ENCODE data around the gene SETBP1.

The SETBP1 gene

DNA sequence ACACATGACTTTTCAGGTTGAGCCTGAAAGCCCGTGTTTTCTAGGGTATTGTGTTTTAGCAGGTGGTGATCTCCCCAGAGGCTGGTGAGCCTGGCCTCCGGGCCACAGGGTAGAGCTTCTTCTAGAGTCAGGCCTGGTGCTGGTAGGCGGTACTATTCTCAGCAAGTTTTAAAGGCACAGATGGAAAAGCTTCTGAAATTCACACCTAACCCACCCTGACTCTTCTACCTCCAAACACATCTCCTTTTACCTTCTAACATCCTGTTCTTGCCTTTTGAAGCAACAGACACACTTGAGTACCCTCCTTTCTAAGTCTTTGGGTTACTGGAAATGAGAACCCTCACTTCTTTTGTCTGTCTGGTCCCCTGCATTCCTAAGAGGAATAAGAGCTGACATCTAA, 191.1 kb downstream of the SETBP1 start:
- DNase-seq (ENCODE audit: low spot score): no peak

- no peak for DNase-seq (ENCODE audit: low spot score)
Observed at GRCh38 chr18:44876024-44876423, 195.3 kb downstream of the SETBP1 start.

DNA sequence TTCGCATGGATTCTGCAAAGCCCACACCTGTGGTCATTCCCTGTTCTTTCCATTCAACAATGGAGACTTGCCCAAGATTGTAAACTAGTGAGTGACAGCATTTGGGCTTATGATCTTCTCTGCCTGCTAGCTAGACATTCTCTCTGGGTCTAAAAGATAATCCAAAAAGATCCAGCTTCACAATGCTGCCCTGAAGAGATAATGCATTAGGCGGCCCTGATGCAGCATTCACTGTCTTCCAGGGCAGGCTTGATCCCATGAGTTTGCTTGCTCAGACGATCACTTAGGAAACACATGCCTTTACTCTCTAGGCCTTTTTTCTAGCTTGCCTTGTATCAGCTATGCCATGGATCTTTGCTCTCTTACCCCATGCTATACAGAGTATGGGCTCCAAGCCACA, 196.1 kb downstream of the SETBP1 start:
- DNase-seq (ENCODE audit: low spot score): no peak

GRCh38 chr18:44878335-44878734, 197.6 kb downstream of the SETBP1 start:
- DNase-seq (ENCODE audit: low spot score): no peak

- DNase-seq (ENCODE audit: low spot score): no peak
Observed at GRCh38 chr18:44880170-44880569, 199.5 kb downstream of the SETBP1 start.

DNA sequence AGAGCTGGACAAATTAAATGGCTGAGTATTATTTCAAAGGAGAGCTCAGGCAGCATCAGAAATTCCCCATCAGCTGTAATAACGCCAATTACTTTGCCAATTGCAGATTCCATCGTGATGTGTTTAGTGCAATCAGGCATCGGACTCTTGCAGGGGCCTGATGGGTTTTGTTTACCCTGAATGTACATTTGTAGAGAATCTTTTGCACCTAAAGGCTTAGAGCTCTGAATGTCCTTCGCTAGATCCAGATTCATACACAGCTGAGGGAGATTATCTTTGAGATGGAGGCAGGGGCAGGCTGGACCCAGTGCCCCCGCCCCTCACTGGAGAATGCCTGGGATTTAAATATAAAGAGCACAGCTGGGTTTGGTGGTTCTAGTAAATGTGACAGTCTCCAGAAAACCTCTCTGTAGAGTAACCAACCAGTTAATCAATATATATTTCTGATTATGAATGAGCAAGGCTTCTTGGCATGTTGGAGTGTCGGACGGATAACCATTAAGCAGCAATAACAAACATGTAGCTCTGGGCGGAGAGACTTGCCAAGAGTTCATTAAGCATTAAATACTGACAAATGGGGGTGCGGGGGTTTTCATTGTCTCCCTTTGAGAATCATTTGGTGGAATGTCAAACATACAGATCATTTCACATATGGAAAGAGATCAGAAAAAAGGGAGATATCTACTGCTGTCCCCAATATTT, 200.9 kb downstream of the SETBP1 start:
- DNase-seq (ENCODE audit: low spot score): no peak

GRCh38 chr18:44882163-44882868, 201.6 kb downstream of the SETBP1 start:
- DNase-seq (ENCODE audit: low spot score): no peak

- no peak for DNase-seq (ENCODE audit: low spot score)
Observed at GRCh38 chr18:44883671-44884070, 203.0 kb downstream of the SETBP1 start.

GRCh38 chr18:44884431-44884830, 203.7 kb downstream of the SETBP1 start:
- DNase-seq (ENCODE audit: low spot score): no peak

GRCh38 chr18:44885507-44885906, 204.8 kb downstream of the SETBP1 start:
- DNase-seq (ENCODE audit: low spot score): no peak

- DNase-seq (ENCODE audit: low spot score): no peak
Observed at GRCh38 chr18:44887227-44887631, 206.5 kb downstream of the SETBP1 start.

DNA sequence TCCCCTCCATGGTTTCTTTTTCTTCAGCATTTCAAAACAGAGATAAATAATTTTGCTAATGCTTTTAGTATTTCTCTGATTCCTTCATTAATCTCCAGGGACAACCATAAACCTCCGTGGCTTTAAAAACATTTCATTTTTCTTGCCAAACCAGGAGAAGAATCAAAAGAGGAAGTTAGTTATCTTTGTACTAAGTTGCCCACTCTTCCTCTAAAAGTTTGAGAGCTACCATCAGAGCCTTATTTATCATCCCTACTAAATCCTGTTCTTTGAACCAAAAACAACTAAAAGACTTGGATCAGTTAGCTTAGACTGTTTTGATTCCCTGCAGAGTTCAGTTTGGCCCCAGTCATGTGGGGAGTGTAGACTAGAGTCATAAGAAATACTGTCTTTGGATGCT, 208.4 kb downstream of the SETBP1 start:
- no peak for DNase-seq (ENCODE audit: low spot score)

DNA sequence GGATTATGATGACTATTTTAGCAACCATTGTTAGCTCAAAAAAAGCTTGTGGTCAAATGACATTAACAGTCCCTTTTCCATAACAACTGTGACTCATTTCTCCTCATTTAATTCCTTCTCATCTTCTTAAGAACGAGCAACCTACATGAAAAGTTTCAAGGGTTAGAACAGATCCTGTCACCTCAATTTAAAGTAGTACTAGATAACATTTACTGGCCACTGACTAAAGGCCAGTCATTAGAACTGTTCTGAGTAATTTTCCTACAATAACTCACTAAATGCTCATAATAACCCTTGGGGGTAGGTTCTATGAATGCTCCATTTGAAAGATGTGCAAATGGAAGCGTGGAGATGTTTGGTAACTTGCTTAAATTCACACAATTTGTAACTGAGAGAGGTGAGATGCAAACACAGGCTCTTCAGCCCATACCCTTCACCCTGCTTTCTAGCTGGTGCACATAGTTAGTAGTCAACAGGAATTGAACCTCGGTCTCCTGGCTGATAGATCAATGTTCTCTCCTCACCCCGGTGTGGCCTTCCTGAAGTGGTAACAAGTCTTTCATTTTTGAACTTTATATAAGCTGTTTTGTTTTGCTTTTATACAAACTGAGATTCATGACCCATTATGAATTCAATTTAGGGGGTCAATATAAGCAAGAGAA, 212.5 kb downstream of the SETBP1 start:
- DNase-seq (ENCODE audit: low spot score): no peak

GRCh38 chr18:44893966-44894365, 213.3 kb downstream of the SETBP1 start:
- no peak for DNase-seq (ENCODE audit: low spot score)

DNA sequence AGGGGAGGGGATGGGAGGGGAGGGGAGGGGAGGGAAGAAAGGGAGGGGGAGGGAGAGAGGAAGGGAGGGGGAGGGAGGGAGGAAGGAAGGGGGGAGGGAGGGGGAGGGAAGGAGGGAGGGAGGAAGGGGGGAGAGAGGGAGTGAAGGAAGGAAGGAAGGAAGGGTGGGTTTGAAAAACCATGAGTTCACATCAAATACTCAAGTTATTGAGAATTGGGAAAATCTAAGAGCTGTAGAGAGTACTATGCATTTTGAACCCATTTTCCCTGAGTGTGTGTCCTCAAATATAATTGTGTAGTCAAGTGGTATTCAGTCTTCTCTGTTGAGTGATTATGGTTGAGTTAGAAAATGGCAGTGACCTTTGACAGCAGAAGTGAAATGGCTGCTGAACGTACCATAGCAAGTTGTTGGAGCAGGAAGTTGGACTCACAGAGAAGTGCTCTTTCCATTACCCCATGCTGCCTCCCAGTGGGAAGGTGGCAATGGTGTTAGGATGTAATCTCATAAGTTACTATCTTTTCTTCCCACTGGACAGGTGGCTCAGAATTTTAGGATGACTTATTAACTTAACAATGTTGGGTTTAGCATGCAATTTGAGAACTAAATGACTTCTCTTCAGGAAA, 214.6 kb downstream of the SETBP1 start:
- DNase-seq (ENCODE audit: low spot score): peak; percentile 22

- DNase-seq (ENCODE audit: low spot score): no peak
Observed at GRCh38 chr18:44896846-44897245, 216.2 kb downstream of the SETBP1 start.

DNA sequence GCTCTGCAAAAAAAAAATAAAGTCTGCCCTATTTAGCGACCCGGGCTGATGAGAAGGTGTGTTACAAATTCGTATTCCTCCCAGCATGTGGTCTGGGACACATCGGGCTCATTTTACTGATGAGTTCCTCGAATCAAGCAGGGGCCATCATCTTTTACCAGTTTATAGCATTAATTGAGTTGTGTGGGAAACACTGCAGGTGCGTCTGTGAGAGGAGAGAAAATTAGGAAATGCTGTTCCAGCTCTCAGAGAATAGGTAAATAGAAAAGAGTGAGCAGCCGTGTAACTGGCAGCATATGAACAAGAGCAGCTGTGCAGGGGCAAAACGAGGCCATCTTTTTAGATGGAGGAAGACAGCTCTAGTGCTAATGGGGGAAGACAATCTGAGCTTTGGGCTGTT, 216.7 kb downstream of the SETBP1 start:
- no peak for DNase-seq (ENCODE audit: low spot score)

DNA sequence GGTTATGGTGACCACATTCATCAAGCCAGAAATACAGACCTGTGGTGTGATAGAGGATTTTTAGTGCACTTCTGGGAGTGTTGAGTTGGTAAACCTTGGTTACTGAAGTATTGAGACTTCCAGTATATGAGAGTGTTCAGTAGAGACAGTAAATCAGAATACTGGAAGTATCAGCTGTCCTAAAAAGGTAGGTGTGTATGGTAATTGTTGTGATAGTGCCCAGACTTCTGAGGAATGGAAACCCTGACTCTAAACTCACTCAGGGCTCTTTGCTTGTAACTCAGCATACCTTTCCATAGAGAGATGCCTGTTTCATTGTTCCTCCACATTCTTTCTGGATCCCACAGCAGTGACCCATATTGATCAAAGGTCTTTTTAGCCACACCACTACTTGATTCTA, 217.1 kb downstream of the SETBP1 start:
- DNase-seq (ENCODE audit: low spot score): no peak

DNA sequence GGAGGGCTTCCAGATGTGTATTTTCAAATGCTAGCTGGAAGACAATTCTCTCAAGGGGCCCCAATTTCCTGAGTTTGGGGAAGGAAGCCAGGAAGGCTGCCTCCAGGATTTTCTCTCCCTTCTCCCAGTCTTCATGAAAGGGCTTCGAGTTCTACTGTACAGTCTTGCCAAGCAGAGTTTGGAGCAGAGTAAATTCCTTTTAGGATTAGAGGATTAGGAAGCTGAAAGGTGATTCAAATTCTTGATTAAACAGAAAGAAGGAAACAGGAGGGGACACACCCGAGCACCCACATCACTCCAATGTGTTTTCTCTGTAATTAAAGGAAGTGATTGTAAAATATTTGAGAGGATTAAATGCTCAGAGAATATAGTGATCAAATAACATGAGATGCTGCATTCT, 217.8 kb downstream of the SETBP1 start:
- DNase-seq (ENCODE audit: low spot score): no peak

DNA sequence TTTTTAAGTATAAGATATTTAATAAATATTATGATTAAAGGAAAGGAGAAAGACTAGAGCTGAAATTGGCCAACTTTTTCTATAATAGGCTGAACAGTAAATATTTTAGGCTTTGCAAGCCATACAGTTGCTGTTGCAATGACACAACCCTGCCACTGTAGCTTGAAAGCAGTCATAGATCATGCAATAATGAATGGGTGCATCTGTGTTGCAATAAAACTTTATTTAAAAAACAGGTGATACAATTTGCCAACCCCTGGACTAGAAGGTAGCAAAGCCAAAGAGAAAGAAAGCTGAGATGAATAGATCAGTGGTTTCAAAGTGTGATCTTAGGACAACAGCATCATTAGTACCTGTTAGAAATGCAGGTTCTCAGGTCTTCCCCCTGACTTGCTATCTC, 219.1 kb downstream of the SETBP1 start:
- DNase-seq (ENCODE audit: low spot score): no peak

- no peak for DNase-seq (ENCODE audit: low spot score)
Observed at GRCh38 chr18:44900627-44901026, 219.9 kb downstream of the SETBP1 start.

- DNase-seq (ENCODE audit: low spot score): no peak
Observed at GRCh38 chr18:44901283-44901682, 220.6 kb downstream of the SETBP1 start.

DNA sequence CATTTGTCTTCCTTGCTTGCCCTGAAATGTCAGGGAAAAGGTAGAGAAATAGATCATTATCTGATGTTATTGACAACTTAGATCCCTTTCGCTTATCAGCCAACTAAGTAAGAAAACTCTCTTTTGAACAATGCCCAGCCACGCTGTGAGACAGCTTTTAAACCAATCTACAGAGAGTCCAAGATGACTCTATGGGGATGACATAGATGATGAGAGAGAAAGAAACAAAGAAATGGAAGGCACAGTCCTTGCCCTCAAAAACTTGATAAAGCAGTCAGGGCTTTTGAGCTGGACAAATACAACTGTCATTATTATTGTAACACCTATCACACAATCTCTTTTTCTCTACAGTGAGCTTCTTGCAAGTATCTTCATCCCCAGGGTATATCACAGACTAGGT, 222.6 kb downstream of the SETBP1 start:
- no peak for DNase-seq (ENCODE audit: low spot score)
